ENCODE measurements around the gene JMJD1C. TPM values are rescaled to one million over a fixed set of nuclear protein-coding genes. Genes with fewer than 3 reads are reported as not detected.

The JMJD1C gene
- total and polyA plus RNA-seq, 9 donors, result 45.4 to 140 (median 78.2) TPM

GRCh38 chr10:63437116-63437949 lies 28.4 kb downstream of the JMJD1C start:
- peaks cover 9% of the 10 kb centered on the region for H3K4me1 ChIP-seq (ENCODE audit: insufficient read depth)
- H3K27ac ChIP-seq, result no peak overlapping the region

GRCh38 chr10:63436225-63436624 lies 29.6 kb downstream of the JMJD1C start:
- H3K36me3 ChIP-seq, result no peaks in the 10 kb centered on the region
- H3K27me3 ChIP-seq, result no peaks in the 10 kb centered on the region
- no peak overlapping the region for H3K27ac ChIP-seq
- intact Hi-C loops (cut with DNase I), result no loop called here
- no peak for TF ChIP-seq EP300 (IDR thresholded peaks at IDR 0.05)
- H3K9me3 ChIP-seq, result no peaks in the 10 kb centered on the region
- H3K4me3 ChIP-seq, result no peak overlapping the region
- peaks cover 9% of the 10 kb centered on the region for H3K4me1 ChIP-seq (ENCODE audit: insufficient read depth)
- WGBS, 3 donors, result 93 to 100% (median 100%) methylated on average over 1 of the region's 1 CpG
- no peak for DNase-seq

More at GRCh38 chr10:63437116-63437949, 28.4 kb downstream of the JMJD1C start:
- Histone ChIP-seq H3K9me3 (no peaks in the 10 kb centered on the region), H3K36me3 (no peaks in the 10 kb centered on the region), H3K27me3 (no peaks in the 10 kb centered on the region), H3K4me3 (no peak overlapping the region)
- intact Hi-C loops (cut with DNase I), result no loop called here
- WGBS, 3 donors, result 72 to 77% (median 74%) methylated on average over 2 of the region's 2 CpGs
- DNase-seq, result no peak
- TF ChIP-seq EP300 (IDR thresholded peaks at IDR 0.05), result no peak
- TF ChIP-seq CTCF (IDR thresholded peaks at IDR 0.05), result no peak
- no peak for TF ChIP-seq POLR2A (IDR thresholded peaks at IDR 0.05)

GRCh38 chr10:63434866-63435854 lies 30.6 kb downstream of the JMJD1C start:
- H3K4me3 ChIP-seq, result no peak overlapping the region
- no peak for DNase-seq
- no peaks in the 10 kb centered on the region for H3K9me3 ChIP-seq
- intact Hi-C loops (cut with DNase I), result no loop called here
- H3K36me3 ChIP-seq, result no peaks in the 10 kb centered on the region
- no peak for TF ChIP-seq CTCF (IDR thresholded peaks at IDR 0.05)
- TF ChIP-seq EP300 (IDR thresholded peaks at IDR 0.05), result no peak
- TF ChIP-seq POLR2A (IDR thresholded peaks at IDR 0.05), result no peak
- H3K4me1 ChIP-seq (ENCODE audit: insufficient read depth), result peaks cover 10% of the 10 kb centered on the region
- H3K27me3 ChIP-seq, result no peaks in the 10 kb centered on the region
- WGBS, 3 donors, result 81 to 86% (median 83%) methylated on average over 13 of the region's 13 CpGs
- H3K27ac ChIP-seq, result no peak overlapping the region

- Histone ChIP-seq H3K4me3 (no peak overlapping the region), H3K27ac (no peak overlapping the region), H3K4me1 (ENCODE audit: insufficient read depth) (peaks cover 11% of the 10 kb centered on the region), H3K36me3 (no peaks in the 10 kb centered on the region), H3K27me3 (no peaks in the 10 kb centered on the region), H3K9me3 (no peaks in the 10 kb centered on the region)
- TF ChIP-seq EP300 (IDR thresholded peaks at IDR 0.05) (no peak), CTCF (IDR thresholded peaks at IDR 0.05) (no peak), POLR2A (IDR thresholded peaks at IDR 0.05) (no peak)
- intact Hi-C loops (cut with DNase I), result no loop called here
- no peak for DNase-seq
- 93 to 97% (median 95%) methylated on average over 5 of the region's 5 CpGs for WGBS, 3 donors
Measured at GRCh38 chr10:63431962-63432797, 33.6 kb downstream of the JMJD1C start.

All from ovary (tissue), 9 donors.